Neural progenitor cell (in vitro differentiated cells): ENCODE results near the gene CASTOR1.

Source experiments
- CTCF ChIP-seq: fragments of 200-600 bp; sonication (generic); IDR thresholded peaks from 2 replicates; pipeline ENCODE4 v1.5.1; 2017; ENCODE audit warnings: antibody characterized with exemption, mild to moderate bottlenecking
- EZH2 ChIP-seq: fragments of 200-600 bp; sonication (generic); IDR thresholded peaks from 2 replicates; pipeline ENCODE4 v1.6.1; 2017; ENCODE audit warnings: antibody characterized with exemption, mild to moderate bottlenecking, moderate library complexity
- EZH2phosphoT487 ChIP-seq: fragments of 200-600 bp; sonication (generic); IDR thresholded peaks from 2 replicates; pipeline ENCODE4 v1.6.1; 2017; ENCODE audit warnings: antibody characterized with exemption

- TF ChIP-seq CTCF (no peak), EZH2 (no peak), EZH2phosphoT487 (no peak)
These were observed 20.8 kb upstream of the CASTOR1 start for GRCh38 chr22:30309951-30310741.
